ENCODE results near the gene HLA-DRA.
A peak's percentile ranks its signal among the peaks of the same experiment; 100 is the strongest.
"Not testable (repeated sequence)": the region's sequence is repeated elsewhere in the genome, so short reads cannot be mapped to it uniquely, and the experiment has no call there.

Gene HLA-DRA

DNA sequence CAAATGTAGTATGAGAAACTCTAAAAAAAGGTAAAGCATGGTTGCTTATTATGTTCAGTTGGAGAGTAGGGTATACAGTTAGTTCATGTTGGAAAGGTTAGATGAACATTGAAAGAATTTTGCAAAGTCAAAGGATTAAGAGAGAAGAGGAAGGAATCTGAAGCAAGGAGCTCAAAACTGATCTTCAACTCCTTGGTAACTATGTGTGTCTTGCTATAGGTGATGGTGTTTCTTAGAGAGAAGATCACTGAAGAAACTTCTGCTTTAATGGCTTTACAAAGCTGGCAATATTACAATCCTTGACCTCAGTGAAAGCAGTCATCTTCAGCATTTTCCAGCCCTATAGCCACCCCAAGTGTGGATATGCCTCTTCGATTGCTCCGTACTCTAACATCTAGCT is 4.7 kb downstream of the HLA-DRA start:
- H4K20me1 ChIP-seq = peaks cover 54% of the 10 kb centered on the region

DNA sequence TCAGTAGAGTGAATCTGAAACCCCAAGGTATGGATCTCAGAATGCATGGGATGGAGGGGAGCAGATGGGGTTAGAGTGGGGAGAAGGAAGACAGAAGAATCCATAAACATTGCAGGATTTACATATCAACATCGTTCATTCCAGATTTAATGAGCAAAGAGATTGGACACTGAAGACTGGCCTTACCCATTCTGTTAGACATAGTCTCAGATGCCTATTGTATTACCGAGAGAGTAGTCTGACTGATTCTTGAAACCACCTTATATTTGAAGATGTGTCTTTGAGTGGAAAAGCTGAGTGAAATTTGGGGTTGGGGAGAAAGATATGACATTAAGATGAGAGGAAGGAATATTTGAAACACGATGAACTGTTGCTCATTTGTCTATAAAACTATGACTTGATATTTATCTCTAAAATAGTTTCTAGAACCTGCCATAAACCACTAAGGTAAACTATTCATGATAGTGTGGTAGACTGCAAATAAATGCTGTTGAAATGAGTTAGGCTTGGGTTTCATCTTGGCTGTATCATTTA is 5.7 kb downstream of the HLA-DRA start:
- Histone ChIP-seq H3K27me3 (no peaks in the 10 kb centered on the region), H4K20me1 (peaks cover 53% of the 10 kb centered on the region), H3K27ac (no peak overlapping the region), H3K4me2 (no peak overlapping the region), H3K4me3 (no peak overlapping the region), H3K4me1 (peaks cover 39% of the 10 kb centered on the region), H3K9me3 (no peaks in the 10 kb centered on the region), H3K36me3 (peaks cover 43% of the 10 kb centered on the region), H3K9ac (no peak overlapping the region)
- no peak for TF ChIP-seq Cebpa-rat (IDR thresholded peaks at IDR 0.05)

More for the DNA sequence above, 4.7 kb downstream of the HLA-DRA start:
- H3K4me3 ChIP-seq = no peak overlapping the region
- H3K9me3 ChIP-seq = no peaks in the 10 kb centered on the region
- peaks cover 43% of the 10 kb centered on the region for H3K36me3 ChIP-seq
- H3K27ac ChIP-seq = no peak overlapping the region
- no peak for TF ChIP-seq Cebpa-rat (IDR thresholded peaks at IDR 0.05)
- no peak overlapping the region for H3K4me2 ChIP-seq
- H3K27me3 ChIP-seq = no peaks in the 10 kb centered on the region
- no peak overlapping the region for H3K9ac ChIP-seq
- H3K4me1 ChIP-seq = peaks cover 40% of the 10 kb centered on the region

DNA sequence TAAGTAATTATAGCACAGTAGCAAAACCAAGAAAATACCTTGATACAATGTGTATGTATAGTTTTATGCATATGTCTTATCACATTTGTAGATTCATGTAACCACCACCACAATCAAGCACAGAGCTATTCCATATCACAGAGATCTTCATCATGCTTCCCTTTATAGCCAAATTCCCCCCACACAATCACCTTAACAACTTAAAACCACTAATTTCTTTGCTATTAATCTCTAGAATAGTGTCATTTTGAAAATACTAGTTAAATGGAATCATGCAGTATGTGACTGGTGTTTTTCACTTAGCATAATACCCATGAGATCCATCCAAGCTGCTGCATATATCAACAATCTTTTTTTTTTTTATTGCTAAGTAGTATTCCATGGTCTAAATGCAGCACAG is 8.2 kb downstream of the HLA-DRA start:
- Histone ChIP-seq H4K20me1 (peaks cover 28% of the 10 kb centered on the region), H3K36me3 (peaks cover 25% of the 10 kb centered on the region), H3K4me1 (peaks cover 14% of the 10 kb centered on the region), H3K27ac (no peak overlapping the region), H3K4me2 (no peak overlapping the region), H3K9ac (no peak overlapping the region), H3K27me3 (no peaks in the 10 kb centered on the region), H3K4me3 (no peak overlapping the region), H3K9me3 (peaks cover 5% of the 10 kb centered on the region; the same call in 1 of the 2 replicates)
- TF ChIP-seq Cebpa-rat (IDR thresholded peaks at IDR 0.05) = no peak

DNA sequence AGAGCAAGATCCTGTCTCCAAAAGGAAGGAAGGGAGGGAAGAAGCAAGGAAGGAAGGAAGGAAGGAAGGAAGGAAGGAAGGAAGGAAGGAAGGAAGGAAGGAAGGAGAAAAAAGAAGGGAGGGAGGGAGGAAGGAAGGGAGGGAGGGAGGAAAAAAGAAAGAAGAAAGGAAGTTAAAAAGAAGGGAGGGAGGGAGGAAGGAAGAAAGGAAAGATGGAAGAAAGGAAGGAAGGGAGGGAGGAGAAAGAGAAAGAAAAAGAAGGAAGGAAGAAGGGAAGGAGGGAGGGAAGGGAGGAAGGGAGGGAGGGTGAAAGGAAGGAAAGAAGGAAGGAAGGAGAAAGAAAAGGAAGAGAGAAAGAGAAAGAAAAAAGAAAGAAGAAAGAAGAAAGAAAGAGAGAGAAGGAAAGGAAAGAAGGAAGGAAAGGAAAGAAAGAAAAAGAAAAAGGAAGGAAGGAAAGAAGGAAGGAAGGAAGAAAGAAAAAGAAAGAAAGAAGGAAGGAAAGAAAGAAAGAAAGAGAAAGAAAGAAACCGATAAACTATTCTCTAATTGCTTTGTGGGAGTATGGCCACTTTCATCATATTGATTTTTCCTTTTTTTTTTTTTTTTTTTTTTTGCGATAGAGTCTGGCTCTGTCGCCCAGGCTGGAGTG is 9.5 kb downstream of the HLA-DRA start:
- peaks cover 12% of the 10 kb centered on the region for H3K36me3 ChIP-seq
- H3K4me2 ChIP-seq = no peak overlapping the region
- peaks cover 15% of the 10 kb centered on the region for H3K9me3 ChIP-seq
- H3K4me3 ChIP-seq = no peak overlapping the region
- H4K20me1 ChIP-seq = peaks cover 15% of the 10 kb centered on the region
- H3K9ac ChIP-seq = no peak overlapping the region
- no peak for TF ChIP-seq Cebpa-rat (IDR thresholded peaks at IDR 0.05)
- no peaks in the 10 kb centered on the region for H3K27me3 ChIP-seq
- H3K27ac ChIP-seq = no peak overlapping the region
- peaks cover 2% of the 10 kb centered on the region; the same call in 1 of the 2 replicates for H3K4me1 ChIP-seq

DNA sequence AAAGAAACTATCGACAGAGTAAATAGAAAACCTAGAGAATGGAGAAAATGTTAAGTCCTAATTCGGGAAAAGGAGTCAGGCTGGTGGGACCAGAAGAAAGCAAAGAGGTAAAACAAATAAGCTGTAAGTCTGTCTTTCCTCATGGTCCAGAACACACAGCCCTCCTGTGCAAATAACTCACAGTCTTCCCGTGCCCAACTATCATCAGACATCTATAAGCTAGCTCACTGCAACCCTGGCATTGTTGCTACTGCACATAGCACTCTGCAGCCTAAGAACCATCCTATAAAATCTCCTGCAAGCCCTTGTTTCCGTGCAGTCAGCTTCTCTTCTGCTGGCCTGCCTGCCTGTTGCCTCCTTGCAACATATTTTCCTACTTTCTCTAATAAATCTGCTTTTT is 17.4 kb downstream of the HLA-DRA start:
- Histone ChIP-seq H3K36me3 (no peaks in the 10 kb centered on the region), H3K4me2 (no peak overlapping the region), H4K20me1 (no peaks in the 10 kb centered on the region), H3K9me3 (peaks cover 13% of the 10 kb centered on the region), H3K4me3 (no peak overlapping the region), H3K27me3 (peaks cover 9% of the 10 kb centered on the region; the same call in 1 of the 2 replicates), H3K9ac (no peak overlapping the region), H3K4me1 (no peaks in the 10 kb centered on the region), H3K27ac (no peak overlapping the region)
- TF ChIP-seq Cebpa-rat (IDR thresholded peaks at IDR 0.05) = no peak

DNA sequence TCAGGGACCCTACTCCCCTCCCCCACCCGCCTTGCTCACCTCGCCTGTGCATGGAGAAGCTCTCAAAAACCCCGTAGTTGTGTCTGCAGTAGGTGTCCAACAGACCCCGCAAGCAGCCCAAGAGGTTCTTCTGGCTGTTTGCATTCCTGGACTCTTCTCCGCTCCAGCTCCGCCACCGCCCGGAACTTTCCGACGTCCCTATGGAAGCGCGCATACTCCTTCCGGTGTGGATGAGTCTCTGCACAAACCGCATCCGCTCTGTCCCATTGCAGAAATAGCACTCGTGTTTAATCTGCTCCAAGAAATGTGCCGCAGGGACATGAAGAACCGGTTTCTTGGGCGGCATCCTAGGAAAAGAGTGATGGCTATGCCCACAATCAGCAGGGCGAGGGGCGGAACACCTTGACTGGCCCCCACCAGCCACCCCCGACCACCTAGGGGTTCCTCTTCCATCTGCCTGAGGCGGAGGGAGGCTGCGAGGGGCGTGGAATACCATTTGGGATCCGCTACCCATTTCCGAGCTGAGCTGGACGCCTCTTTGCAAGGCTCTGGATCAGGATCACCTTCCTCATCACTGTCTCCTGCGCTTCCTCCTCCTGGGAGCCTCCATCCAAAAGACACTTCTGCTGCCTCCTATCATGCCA is 20.2 kb downstream of the HLA-DRA start:
- peak overlapping the region; percentile 58 for H3K4me3 ChIP-seq
- no peaks in the 10 kb centered on the region for H3K36me3 ChIP-seq
- TF ChIP-seq Cebpa-rat (IDR thresholded peaks at IDR 0.05) = no peak
- peaks cover 2% of the 10 kb centered on the region; the same call in 1 of the 2 replicates for H3K9me3 ChIP-seq
- no peak overlapping the region for H3K9ac ChIP-seq
- H4K20me1 ChIP-seq = no peaks in the 10 kb centered on the region
- peak overlapping the region; percentile 58 for H3K4me2 ChIP-seq
- H3K4me1 ChIP-seq = no peaks in the 10 kb centered on the region
- peaks cover 9% of the 10 kb centered on the region; the same call in 1 of the 2 replicates for H3K27me3 ChIP-seq
- H3K27ac ChIP-seq = no peak overlapping the region

DNA sequence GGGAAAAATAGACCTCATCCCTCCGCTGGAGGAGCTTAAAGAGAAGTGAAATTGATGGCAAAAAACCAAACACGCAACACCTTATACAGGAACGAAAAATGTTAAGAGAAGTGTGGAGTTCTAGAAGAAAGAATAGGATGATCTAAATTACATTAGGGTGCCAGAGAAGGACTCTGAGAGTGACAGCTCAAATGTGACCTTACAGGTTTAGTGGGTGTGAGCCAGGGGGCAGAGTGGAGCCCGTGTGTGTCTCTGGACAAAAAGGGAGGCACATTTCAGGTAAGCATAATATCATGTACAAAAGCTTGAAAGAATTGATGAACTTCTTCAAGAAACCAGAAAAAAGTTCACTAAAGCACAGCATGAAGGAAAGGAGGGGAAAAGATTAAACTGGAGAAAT is 20.8 kb downstream of the HLA-DRA start:
- Histone ChIP-seq H3K4me2 (no peak overlapping the region; the same call in 1 of the 2 replicates), H3K9me3 (peaks cover 3% of the 10 kb centered on the region; the same call in 1 of the 2 replicates), H3K4me3 (no peak overlapping the region), H4K20me1 (no peaks in the 10 kb centered on the region), H3K9ac (no peak overlapping the region), H3K27ac (no peak overlapping the region), H3K36me3 (no peaks in the 10 kb centered on the region), H3K27me3 (peaks cover 9% of the 10 kb centered on the region; the same call in 1 of the 2 replicates), H3K4me1 (no peaks in the 10 kb centered on the region)
- no peak for TF ChIP-seq Cebpa-rat (IDR thresholded peaks at IDR 0.05)

DNA sequence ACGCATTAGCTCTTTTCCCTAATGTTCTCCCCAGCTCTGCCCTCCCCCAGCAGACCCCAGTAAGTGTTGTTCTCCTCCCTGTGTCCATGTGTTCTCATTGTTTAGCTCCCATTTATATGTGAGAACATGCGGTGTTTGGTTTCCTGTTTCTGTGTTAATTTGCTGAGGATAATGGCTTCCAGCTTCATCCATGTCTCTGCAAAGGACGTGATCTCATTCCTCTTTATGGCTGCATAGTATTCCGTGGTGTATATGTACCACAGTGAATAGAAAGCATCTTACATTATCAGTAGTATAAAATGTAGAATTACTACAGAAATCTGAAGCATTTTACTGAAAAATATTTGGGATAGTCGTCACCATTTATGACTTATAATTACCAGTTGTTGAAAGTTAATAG is 21.8 kb downstream of the HLA-DRA start:
- peaks cover 4% of the 10 kb centered on the region for H3K9me3 ChIP-seq
- H4K20me1 ChIP-seq = no peaks in the 10 kb centered on the region
- no peak overlapping the region for H3K9ac ChIP-seq
- no peaks in the 10 kb centered on the region for H3K36me3 ChIP-seq
- H3K27me3 ChIP-seq = peaks cover 9% of the 10 kb centered on the region; the same call in 1 of the 2 replicates
- no peak overlapping the region for H3K27ac ChIP-seq
- no peaks in the 10 kb centered on the region for H3K4me1 ChIP-seq
- H3K4me2 ChIP-seq = no peak overlapping the region
- no peak overlapping the region for H3K4me3 ChIP-seq
- no peak for TF ChIP-seq Cebpa-rat (IDR thresholded peaks at IDR 0.05)

DNA sequence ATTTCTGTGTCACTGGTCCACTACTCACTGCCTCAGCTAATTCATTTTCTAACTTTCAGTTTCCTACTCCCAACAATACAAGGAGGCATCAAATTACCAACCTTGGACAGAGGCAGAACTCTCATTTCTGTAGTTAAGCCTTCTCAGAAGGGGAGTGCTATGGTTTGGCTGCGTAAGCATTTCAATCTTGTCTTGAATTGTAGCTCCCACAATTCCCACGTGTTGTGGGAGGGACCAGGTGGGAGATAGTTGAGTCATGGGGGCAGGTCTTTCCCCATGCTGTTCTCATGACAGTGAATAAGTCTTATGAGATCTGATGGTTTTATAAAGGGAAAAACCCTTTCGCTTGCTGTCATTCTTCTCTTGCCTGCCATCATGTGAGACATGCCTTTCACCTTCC is 22.9 kb downstream of the HLA-DRA start:
- no peak for TF ChIP-seq Cebpa-rat (IDR thresholded peaks at IDR 0.05)
- H3K9me3 ChIP-seq = peaks cover 7% of the 10 kb centered on the region
- H3K36me3 ChIP-seq = no peaks in the 10 kb centered on the region
- H4K20me1 ChIP-seq = no peaks in the 10 kb centered on the region
- no peaks in the 10 kb centered on the region for H3K4me1 ChIP-seq
- H3K9ac ChIP-seq = no peak overlapping the region
- H3K4me3 ChIP-seq = no peak overlapping the region
- H3K4me2 ChIP-seq = no peak overlapping the region
- no peak overlapping the region for H3K27ac ChIP-seq
- H3K27me3 ChIP-seq = peaks cover 9% of the 10 kb centered on the region; the same call in 1 of the 2 replicates

DNA sequence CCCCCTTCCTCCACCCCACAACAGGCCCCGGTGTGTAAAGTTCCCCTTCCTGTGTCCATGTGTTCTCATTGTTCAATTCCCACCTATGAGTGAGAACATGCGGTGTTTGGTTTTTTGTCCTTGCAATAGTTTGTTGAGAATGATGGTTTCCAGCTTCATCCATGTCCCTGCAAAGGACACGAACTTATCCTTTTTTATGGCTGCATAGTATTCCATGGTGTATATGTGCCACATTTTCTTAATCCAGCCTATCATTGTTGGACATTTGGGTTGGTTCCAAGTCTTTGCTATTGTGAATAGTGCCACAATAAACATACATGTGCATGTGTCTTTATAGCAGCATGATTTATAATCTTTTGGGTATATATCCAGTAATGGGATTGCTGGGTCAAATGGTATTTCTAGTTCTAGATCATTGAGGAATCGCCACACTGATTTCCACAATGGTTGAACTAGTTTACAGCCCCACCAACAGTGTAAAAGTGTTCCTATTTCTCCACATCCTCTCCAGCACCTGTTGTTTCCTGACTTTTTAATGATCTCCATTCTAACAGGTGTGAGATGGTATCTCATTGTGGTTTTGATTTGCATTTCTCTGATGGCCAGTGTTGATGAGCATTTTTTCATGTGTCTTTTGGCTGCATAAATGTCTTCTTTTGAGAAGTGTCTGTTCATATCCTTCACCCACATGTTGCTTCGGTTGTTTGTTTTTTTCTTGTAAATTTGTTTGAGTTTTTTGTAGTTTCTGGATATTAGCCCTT is 28.2 kb downstream of the HLA-DRA start:
- not testable (repeated sequence) for H3K36me3 ChIP-seq, H3K4me1 ChIP-seq, H4K20me1 ChIP-seq, H3K4me2 ChIP-seq, H3K27me3 ChIP-seq, H3K27ac ChIP-seq, H3K4me3 ChIP-seq, H3K9me3 ChIP-seq, H3K9ac ChIP-seq
